Gastrocnemius medialis (tissue), 4 donors: ENCODE data around the gene TUBB6. TPM values are rescaled to one million over a fixed set of nuclear protein-coding genes. Genes with fewer than 3 reads are reported as not detected.

Source experiments
- ATAC-seq, 2 donors: fragments of 150-250 bp; one replicate each; pipeline ENCODE4 v1.9.1; 2016
- DNase-seq, 2 donors: peaks; one replicate each; pipeline ENCODE4 v3.0.0-alpha.2; 2019
- H3K27ac ChIP-seq, 4 donors: fragments of 200-600 bp; sonication (generic); 1 replicate in 1 of 4; 2 replicates in 3 of 4; pipeline ENCODE4 v1.5.1; 2016 to 2018; ENCODE audit warnings: mild to moderate bottlenecking in 2 of 4, moderate library complexity in 1 of 4
- H3K27me3 ChIP-seq, 3 donors: fragments of 200-600 bp; sonication (generic) in 2 of 3; 1 replicate in 1 of 3; 2 replicates in 2 of 3; pipeline versions ENCODE4 v1.5.1 to v1.6.0; 2016 to 2019; ENCODE audit warnings: mild to moderate bottlenecking in 1 of 3, moderate library complexity in 1 of 3
- H3K36me3 ChIP-seq, 2 donors: fragments of 200-600 bp; sonication (generic) in 1 of 2; one replicate each; pipeline ENCODE4 v1.5.1; 2017 to 2018
- H3K4me1 ChIP-seq, 2 donors: fragments of 200-600 bp; sonication (generic) in 1 of 2; one replicate each; pipeline ENCODE4 v1.5.1; 2016 to 2017; ENCODE audit warnings: mild to moderate bottlenecking in 2 of 2
- H3K4me3 ChIP-seq, 4 donors: fragments of 200-600 bp; sonication (generic) in 3 of 4; 1 replicate in 1 of 4; 2 replicates in 3 of 4; pipeline ENCODE4 v1.5.1; 2016 to 2019; ENCODE audit warnings: mild to moderate bottlenecking in 2 of 4
- H3K9me3 ChIP-seq, 3 donors: fragments of 200-600 bp; sonication (generic) in 2 of 3; 1 replicate in 1 of 3; 2 replicates in 2 of 3; pipeline ENCODE4 v1.5.1; 2016 to 2019
- CTCF ChIP-seq, 5 experiments: fragments of 450-650 bp in 3 of 5; fragments of 200-600 bp in 2 of 5; sonication (generic) in 2 of 5; IDR thresholded peaks in 4 of 5; conservative IDR thresholded peaks in 1 of 5; 1 replicate in 4 of 5; 2 replicates in 1 of 5; pipeline ENCODE4 v1.5.1; 2016 to 2019; ENCODE audit warnings: antibody characterized with exemption in 5 of 5, mild to moderate bottlenecking in 3 of 5, moderate library complexity in 3 of 5
- POLR2A ChIP-seq, 2 donors: fragments of 450-650 bp; IDR thresholded peaks; one replicate each; pipeline ENCODE4 v1.6.1; 2017; ENCODE audit warnings: antibody characterized with exemption in 2 of 2, mild to moderate bottlenecking in 2 of 2, moderate library complexity in 2 of 2
- in situ Hi-C, 4 donors: fragments of 200-750 bp; cut with MboI; loops; one replicate each; pipeline versions ENCODE4 v1.15.0 to v1.8.0; 2017; ENCODE audit warnings: low sequenced_read_pairs in 4 of 4
- intact Hi-C: fragments of 100-400 bp; cut with DNase I; formaldehyde crosslinking; loops from one replicate; pipeline ENCODE4 v1.15.1; 2023; ENCODE audit warnings: low total_unique reads
- total RNA-seq, 4 donors: library from RNA; depleted of rRNA; stranded (reverse); fragments of >200 nt; gene quantifications; one replicate each; pipeline versions ENCODE4 v1.1.0 to v1.2.3, GENCODE V29; 2016

Gene TUBB6
- total RNA-seq, 4 donors from 2014 or later: 6.3 to 29.7 (median 13.5) TPM

DNA sequence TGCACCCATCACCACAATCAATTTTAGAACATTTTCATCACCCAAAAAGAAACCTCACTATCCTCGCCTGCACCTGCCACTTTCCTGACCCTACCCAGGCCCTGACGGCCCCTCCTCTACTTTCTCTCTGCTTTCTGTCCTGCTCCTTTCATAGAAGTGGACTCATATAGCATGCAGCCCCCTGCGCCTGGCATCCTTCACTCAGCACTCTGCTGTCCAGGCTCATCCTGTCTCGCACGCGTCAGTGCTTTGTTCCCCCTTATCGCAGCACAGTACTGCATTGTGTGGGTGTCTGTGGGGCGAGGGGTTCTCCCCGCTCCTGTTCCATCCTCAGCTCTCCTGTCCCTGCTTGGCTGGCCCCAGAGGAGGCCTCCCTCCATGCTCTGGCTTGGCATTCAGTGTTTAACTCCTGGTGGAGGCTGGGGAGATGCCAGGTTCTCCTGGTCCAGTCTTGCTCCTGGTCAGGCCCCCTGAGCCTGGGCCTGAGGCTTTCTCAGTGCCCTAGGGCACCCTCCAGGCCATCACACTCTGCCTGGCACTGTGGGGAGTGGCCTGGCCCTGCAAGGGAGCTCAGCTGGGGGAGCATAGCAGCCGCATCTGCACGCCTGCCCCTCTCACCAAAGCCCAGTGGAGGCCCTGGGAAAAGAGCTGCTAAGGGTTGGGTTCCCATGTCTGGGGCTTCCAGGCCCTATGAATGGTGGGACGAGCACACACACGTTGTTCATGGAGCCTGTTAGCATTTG is 6.6 kb upstream of the TUBB6 start:
- ATAC-seq (no peak), DNase-seq (no peak)
- Histone ChIP-seq H3K36me3 (no peaks in the 10 kb centered on the region), H3K4me3 (no peak overlapping the region), H3K4me1 (no peaks in the 10 kb centered on the region), H3K9me3 (no peaks in the 10 kb centered on the region), H3K27ac (no peak overlapping the region), H3K27me3 (peaks cover 0 to 6% (median 0%) of the 10 kb centered on the region in 3 donors)
- TF ChIP-seq POLR2A (IDR thresholded peaks at IDR 0.05) (no peak), CTCF (IDR thresholded peaks at IDR 0.05 in 4 of 5, conservative IDR thresholded peaks at IDR 0.05 in 1 of 5) (no peak)
- in situ Hi-C loops (no loop called here), intact Hi-C loops (no loop called here)

- Histone ChIP-seq H3K36me3 (no peaks in the 10 kb centered on the region), H3K27ac (no peak overlapping the region), H3K4me3 (no peak overlapping the region), H3K9me3 (no peaks in the 10 kb centered on the region), H3K27me3 (peaks cover 9 to 15% (median 11%) of the 10 kb centered on the region in 3 donors), H3K4me1 (peaks cover 0 to 6% of the 10 kb centered on the region in 2 donors)
- in situ Hi-C loops (no loop called here), intact Hi-C loops (no loop called here)
- TF ChIP-seq CTCF (IDR thresholded peaks at IDR 0.05 in 4 of 5, conservative IDR thresholded peaks at IDR 0.05 in 1 of 5) (no peak), POLR2A (IDR thresholded peaks at IDR 0.05) (no peak)
- DNase-seq (no peak), ATAC-seq (no peak)
Measured at GRCh38 chr18:12302391-12303147, 5.5 kb upstream of the TUBB6 start.

DNA sequence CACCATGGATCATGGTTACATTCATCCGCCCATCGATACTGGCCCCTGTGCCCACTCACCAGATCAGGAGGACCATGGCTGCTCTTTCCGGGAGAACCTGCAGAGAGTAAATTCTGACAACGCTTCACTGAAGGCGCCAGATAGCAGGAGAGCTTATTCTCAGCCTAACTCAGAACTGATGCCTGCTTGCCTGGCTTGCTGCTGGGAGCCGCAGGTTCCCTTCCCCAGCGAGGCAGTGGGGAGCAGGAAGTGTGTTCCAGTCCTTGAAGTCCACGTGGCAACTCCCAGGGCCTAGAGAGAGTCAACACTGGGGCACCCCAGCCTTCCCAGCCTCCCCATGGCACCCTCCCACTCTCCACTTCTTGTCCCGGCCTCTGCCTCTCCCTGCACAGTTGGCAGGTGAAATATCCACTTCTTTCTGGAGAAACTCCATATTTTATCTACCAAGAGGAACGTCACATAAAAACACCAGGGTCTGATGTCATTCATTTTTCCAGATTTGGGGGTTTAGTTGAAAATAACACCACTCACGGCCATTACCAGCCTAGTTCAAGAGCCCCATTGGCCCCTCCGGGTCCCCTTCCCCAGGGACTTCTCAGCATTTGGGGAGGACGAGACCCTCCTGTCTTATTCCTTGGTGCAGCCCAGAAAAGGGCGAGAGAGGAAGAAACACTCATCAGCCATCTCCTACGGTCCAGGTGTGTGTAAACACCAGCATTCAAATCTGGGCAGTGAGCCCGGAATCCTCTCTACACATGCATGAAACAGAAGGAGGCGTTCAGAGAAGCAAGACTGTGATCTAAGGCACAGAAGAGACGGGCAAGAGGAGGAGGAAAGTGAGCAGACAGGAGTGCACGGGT is 3.5 kb upstream of the TUBB6 start:
- no peaks in the 10 kb centered on the region for H3K36me3 ChIP-seq
- H3K27me3 ChIP-seq: peaks cover 20 to 30% (median 20%) of the 10 kb centered on the region in 3 donors
- H3K9me3 ChIP-seq: no peaks in the 10 kb centered on the region
- ATAC-seq (no peak), DNase-seq (no peak)
- TF ChIP-seq POLR2A (IDR thresholded peaks at IDR 0.05) (no peak), CTCF (IDR thresholded peaks at IDR 0.05 in 4 of 5, conservative IDR thresholded peaks at IDR 0.05 in 1 of 5) (no peak)
- intact Hi-C loops (loop anchor here (5.0 kb wide), 1 partner anchor 32 kb away; no protein-coding TSS in a partner anchor), in situ Hi-C loops (no loop called here)
- peaks cover 4 to 13% of the 10 kb centered on the region in 2 donors for H3K4me1 ChIP-seq
- no peak overlapping the region for H3K27ac ChIP-seq
- H3K4me3 ChIP-seq: no peak overlapping the region

DNA sequence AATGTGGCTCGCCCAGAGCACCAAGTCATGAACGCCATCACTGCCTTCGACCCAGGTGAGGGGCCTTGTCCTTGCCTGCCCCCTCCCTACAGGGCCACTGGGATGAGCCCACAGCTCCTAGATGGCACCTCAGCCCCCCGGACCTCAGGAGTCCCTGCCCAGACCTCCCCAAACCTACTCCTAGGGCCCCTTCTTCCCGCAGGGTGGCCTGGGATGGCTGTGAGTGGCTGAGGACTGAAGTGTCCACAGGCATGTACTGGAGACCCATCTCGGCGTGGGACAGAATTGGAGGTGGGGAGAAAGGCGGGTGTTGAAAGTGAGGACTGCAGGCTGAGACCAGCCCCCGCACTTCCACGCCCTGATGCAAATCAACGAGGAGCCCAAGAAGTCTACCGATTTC is 2.8 kb upstream of the TUBB6 start:
- TF ChIP-seq POLR2A (IDR thresholded peaks at IDR 0.05): no peak
- TF ChIP-seq CTCF (IDR thresholded peaks at IDR 0.05 in 4 of 5, conservative IDR thresholded peaks at IDR 0.05 in 1 of 5): no peak
- intact Hi-C loops: loop anchor here (5.0 kb wide), 1 partner anchor 33 kb away; no protein-coding TSS in a partner anchor

More for the DNA sequence above, 2.8 kb upstream of the TUBB6 start:
- Histone ChIP-seq H3K9me3 (no peaks in the 10 kb centered on the region), H3K36me3 (no peaks in the 10 kb centered on the region), H3K4me1 (peaks cover 6 to 18% of the 10 kb centered on the region in 2 donors), H3K27ac (no peak overlapping the region), H3K27me3 (peaks cover 20 to 31% (median 22%) of the 10 kb centered on the region in 3 donors), H3K4me3 (no peak overlapping the region)
- ATAC-seq: no peak
- in situ Hi-C loops: no loop called here
- no peak for DNase-seq
